GOT3 (cell line): Measurements from ENCODE around the gene ACO2.

Source experiments
- DNase-seq: peaks from one replicate; lab custom pipeline; 2025; ENCODE audit warnings: mixed read lengths; lab: John Stamatoyannopoulos, UW

The ACO2 gene

DNA sequence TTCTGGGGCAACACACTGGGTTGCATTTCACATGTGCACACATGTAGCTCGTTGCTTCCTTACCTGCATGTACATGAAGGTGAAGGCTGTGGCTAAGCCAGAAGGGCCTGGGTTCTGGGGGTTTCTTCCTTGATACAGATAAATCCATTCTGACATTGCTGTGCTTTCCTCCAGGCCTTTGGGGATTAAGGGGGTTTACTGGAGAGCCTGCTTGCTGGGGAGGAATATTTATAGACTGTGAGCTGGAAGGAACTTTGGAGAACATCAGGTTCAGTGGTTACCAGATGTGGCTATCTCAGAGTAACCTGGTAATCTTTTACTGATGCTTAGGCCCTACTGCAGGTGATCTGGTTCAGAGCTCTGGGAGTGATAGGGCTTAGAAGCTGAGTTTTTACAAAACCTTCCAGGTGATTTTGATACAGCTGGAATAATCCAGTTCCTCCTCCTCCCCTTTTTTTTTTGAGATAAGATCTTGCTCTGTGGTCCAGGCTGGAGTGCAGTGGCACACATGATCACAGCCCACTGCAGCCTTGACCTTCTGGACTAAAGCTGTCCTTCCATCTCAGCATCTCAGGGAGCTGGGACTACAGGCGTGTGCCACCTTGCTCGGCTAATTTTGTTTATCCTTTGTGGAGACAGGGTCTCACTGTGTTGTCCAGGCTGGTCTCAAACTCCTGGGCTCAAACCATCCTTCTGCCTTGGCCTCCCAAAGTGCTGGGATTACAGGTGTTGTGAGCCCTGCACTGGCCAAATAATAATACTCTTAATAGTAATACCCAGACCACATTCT, 19.9 kb downstream of the ACO2 start:
- DNase-seq = no peak

DNA sequence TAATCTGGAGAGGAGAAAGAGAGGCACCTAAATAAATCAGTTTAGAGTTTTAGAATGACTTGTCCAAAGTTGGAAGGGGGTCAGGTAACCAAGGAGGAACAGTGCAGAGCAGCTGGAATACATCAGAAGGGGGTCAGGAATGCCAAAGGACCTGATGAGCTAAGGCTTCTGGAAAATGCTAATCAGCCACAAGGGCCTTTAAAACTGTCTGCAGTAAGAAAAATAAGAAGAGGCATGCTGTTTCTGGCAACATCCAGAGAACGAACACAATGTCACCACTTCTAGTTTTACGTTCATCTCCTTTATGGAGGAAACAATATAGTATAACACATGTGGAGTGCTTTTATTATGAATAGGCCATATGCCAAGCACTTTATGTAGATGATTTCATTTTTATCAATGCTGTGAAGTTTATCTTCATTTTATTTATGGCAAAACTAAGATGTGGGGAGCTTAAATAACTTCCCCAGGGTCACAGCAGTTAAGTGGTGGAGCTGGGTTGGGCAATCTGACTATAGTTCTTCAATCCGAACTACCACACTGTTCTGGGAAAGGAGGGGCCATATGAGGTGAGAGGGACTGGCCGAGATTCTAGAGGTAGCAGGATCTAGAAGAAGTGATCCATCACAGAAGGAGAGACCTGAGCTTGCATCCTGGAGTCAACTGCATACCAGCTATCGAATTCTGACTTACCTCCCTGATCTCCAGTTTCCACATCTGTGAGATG, 22.6 kb downstream of the ACO2 start:
- no peak for DNase-seq

DNA sequence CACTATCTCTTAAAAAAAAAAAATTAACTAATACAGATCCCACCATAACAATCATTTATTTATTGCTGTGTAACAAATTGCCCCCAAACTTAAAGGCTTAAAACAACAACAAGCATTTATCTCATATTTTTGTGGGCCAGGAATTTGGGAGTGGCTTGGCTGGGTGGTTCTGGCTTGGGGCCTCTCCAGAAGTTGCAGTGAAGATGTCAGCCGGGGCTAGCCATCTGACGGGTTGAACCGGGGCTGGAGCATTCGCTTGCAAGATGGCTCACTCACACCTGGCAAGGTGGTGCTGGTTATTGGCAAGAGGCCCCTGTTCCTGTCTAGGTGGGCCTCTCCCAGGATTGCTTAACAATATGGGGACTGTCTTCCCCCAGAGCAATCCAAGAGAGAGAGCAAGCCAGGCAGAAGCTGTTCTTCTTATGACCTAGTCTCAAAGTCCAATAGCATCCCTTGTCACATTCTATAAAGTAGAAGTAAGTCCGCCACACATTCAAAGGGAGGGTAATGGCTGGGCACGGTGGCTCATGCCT, 29.5 kb downstream of the ACO2 start:
- no peak for DNase-seq

DNA sequence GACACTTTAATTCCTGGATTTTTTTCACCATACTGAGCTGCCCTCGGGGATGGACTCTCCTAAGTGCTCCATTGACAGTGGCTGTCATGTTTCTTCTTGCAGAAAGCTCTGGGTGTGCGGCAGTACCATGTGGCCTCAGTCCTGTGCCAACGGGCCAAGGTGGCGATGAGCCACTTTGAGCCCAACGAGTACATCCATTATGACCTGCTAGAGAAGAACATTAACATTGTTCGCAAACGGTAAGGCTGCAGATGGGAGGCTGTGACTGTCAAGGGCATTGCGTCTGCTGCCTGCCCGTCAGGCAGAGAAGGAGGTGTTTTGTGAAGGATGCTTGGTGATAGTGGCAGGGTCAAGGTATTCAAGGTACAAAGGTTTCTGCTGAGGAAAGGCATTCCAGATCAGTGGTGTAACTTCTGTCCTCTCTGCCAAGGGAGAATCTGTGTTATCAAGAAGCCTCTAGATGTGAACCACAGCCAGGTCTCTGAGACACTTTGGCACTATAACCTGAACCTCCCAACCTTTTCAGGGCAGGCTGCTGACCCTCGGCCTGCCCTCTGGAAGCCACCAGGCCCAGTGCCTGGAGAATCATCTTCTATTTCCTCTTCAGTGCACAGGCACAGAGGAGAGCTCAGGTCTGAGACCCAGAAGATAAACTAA, 30.8 kb downstream of the ACO2 start:
- no peak for DNase-seq

DNA sequence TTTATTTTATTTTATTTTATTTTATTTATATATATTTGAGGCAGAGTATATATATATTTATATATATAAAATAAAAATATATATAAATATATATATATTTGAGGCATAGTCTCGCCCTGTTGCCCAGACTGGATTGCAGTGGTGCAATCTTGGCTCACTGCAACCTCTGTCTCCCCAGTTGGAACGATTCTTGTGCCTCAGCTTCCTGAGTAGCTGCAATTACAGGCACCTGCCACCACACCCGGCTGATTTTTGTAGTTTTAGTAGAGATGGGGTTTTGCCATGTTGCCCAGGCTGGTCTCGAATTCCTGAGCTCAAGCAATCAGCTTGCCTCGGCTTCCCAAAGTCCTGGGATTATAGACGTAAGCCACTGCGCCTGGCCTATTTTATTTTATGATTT, 31.4 kb downstream of the ACO2 start:
- DNase-seq = no peak

DNA sequence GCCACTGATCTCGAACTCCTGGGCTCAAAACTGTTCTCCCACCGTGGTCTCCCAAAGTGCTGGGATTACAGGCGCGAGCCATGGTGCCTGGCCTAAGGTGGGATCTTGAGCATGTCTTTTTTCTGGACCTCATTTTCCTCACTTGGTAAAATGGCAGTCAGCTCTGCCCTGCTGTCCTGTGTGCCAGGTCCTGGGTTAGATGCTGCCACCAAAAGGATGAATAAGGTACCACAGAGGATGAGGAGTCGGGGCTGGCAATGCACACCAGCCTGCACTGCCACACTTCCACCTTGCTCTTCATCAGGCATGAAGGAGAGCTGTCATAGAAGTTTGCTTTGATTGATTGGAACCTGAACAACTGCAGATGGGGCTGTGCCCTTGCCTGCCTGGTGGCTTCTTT, 32.3 kb downstream of the ACO2 start:
- no peak for DNase-seq

DNA sequence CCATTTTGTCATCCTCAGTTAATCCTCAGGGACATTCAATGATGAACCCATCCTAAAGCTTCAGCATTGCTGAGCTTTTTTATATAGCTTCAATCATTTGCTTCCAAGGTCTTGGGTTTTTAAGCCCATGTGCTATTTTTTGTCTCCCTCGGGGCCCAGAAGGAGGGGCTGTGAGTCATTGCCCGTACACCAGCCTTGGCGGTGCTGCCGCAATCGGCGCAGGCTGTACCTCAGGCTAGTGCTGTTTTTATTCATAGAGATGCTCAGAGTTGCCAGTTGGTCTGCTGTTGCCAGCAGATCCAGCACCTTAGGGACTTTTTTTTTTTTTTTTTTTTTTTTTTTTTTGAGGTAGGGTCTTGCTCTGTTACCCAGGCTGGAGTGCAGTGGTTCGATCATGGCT, 35.5 kb downstream of the ACO2 start:
- no peak for DNase-seq

DNA sequence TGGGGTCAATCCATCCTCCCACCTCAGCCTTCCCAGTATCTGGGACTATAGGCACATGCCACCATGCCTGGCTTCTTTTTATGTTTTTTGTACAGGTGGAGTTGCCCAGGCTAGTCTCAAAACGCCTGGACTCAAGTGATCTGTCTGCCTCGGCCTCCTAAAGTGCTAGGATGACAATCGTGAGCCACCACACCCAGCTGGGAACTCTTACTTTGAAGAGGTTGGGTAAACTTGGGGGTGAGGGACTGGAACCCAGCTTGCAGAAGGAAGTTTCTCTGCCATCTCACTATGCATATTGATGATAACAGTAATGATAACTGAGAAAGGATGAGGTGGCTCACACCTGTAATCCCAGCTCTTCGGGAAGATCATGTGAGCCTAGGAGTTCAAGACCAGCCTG, 35.9 kb downstream of the ACO2 start:
- no peak for DNase-seq

DNA sequence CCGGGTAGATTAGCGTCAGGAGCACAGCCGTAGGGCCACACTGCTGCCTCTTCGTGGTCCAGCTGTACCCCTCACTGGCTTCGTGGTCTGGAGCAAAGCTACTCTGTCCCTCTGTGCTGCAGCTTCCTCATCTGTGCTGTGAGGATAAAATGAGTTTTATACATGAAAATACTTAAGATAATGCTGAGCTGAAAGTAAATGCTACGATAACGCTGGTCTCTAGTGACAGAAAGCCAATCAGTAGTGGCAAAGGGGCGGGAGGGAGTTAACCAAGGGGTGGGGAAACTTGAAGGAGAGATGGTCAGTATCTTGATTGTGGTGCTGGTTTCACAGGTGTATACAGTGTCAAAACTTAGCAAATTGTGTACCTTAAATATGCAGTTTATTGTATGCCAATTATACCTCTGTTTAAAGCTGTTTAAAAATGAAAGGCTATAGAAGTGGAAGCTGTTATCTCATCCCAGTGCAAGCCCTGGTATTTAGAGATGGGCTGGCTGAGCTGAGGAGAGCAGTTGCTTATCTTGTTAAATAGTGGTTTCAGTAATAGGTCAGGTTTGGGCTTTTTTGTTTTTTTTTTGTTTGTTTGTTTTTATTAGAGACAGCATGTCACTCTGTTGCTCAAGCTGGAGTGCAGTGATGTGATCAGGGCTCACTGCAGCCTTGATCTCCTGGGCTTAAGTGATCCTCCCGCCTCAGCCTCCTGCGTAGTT, 36.7 kb downstream of the ACO2 start:
- no peak for DNase-seq

DNA sequence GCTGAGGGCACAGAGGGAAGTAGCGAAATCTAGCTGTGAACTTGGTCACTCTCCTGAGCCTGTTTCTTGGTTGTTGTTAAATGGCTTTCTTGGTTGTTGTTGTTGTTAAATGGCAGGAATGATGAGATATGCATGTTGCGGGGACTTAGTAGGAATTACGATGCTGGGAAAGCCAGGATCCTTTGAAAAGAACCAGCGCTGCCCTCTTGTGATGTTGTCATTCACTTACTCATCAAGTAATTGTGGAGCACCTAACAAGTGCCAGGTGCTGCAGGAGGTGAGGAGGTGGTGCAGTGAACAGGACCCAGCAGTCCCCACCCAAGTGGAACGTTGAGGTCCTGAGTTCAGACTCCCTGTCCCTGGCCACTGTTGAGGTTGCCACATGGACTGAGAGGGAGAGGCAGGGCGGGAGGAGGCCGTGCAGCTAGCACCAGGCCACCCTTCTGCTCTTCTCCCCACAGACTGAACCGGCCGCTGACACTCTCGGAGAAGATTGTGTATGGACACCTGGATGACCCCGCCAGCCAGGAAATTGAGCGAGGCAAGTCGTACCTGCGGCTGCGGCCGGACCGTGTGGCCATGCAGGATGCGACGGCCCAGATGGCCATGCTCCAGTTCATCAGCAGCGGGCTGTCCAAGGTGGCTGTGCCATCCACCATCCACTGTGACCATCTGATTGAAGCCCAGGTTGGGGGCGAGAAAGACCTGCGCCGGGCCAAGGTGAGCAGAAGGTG, 38.6 kb downstream of the ACO2 start:
- DNase-seq = no peak

DNA sequence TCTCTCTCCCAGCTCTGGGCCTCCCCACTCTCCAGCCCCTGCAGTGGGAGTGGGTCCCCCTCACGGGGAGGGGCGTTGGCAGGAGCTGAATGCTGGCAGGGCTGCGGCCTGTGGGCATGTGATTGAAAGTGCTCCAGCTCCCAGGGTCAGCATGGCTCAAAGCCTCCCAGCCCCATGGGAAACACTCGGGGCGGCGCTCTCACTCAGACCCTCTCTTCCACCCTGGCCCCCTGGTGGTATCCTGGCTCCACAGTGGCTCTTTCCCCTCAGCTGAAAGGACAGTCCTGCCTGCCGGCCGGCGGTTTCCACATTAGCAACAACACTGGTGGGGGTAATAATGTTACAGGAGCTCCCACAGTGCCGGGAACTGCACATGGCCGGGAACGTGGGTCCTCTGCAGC, 39.9 kb downstream of the ACO2 start:
- DNase-seq = no peak

DNA sequence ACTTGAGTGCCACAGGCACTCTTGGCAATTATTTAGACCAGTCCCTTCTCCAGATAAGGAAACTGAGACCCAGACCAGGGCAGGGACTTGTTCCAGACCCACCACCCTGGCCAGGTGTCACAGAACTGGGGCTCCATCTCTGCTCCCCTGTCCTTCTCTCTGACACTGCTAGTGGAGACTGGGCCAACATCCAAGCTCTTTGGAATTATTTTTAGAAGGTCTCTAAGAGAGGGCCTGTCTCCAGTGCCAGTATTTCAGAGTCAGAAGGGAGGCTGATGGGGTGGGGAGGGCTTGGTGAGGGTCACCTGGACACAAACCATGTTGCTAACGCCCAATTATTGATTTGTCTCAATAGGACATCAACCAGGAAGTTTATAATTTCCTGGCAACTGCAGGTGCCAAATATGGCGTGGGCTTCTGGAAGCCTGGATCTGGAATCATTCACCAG, 42.6 kb downstream of the ACO2 start:
- DNase-seq = no peak

DNA sequence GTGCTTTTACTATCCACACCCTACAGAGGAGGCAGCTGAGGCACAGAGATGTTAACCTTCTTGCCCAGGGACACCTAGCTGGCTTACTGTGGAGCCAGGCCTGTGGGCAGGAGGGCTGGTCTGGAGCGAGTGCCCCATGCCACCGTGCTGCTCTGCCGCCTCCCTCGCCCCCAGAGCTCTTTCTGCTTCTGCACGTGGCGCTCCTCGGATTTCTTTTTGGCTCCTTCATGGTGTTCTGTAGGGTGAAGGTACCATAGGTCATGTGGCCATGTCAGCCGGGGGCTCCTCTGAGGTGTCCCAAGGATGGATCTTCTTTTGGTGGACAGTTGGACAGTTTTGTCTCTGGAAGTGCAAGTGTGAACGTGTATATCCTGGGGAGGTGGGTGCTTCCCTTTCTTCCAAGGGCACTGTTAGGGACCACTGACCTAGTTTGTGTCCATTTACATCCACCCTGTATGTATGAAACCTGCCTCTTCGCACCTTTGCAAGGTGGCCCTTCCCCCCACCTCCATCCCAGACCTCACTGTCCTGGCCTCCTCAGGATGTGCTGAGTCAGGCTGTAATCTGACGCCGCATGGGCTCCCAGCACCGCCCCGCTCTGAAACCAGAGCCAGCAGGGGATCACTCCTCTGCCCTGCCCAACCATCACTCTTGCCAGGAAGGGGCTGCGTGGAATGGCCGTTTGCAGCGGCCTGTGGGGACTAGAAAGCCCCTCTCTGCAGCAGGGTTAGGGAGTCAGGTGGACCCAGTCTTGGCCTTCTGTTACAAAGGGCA, 43.7 kb downstream of the ACO2 start:
- DNase-seq = no peak

DNA sequence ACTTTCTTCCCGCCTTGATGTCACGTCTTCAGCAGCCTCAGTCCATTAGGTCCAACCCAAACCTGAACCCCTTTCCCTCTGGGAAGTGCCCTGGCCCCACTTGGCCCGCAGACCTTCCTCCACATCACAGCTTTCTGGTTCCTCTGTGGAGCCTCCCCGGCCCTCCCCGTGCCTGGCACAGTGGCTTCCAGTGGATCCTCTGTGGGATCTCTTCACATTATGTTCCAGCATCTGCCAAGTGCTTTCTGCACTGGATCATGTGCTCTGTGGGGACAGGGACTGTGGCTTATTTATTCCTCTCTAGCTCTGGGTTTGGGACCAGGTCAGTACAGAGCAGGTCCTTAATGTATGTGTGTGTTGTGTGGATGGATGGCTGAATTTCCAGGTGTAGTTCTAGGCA, 44.5 kb downstream of the ACO2 start:
- DNase-seq = no peak

DNA sequence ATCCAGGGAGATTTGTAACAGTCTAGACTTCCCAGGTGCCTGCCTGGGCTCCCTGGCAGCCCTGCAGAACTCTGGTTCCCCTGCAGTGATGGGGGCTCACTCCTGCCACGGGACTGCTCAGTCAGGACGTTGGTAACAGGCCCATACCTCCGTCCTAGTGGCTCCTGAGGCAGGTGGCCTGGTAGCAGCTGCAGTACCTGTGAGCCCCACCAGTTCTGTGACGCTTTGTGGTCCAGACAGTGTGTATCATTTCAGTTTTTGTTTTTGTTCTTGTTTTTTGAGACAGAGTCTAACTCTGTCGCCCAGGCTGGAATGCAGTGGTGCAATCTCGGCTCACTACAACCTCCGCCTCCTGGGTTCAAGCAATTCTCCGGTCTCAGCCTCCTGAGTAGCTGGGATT, 47.5 kb downstream of the ACO2 start:
- DNase-seq = no peak

DNA sequence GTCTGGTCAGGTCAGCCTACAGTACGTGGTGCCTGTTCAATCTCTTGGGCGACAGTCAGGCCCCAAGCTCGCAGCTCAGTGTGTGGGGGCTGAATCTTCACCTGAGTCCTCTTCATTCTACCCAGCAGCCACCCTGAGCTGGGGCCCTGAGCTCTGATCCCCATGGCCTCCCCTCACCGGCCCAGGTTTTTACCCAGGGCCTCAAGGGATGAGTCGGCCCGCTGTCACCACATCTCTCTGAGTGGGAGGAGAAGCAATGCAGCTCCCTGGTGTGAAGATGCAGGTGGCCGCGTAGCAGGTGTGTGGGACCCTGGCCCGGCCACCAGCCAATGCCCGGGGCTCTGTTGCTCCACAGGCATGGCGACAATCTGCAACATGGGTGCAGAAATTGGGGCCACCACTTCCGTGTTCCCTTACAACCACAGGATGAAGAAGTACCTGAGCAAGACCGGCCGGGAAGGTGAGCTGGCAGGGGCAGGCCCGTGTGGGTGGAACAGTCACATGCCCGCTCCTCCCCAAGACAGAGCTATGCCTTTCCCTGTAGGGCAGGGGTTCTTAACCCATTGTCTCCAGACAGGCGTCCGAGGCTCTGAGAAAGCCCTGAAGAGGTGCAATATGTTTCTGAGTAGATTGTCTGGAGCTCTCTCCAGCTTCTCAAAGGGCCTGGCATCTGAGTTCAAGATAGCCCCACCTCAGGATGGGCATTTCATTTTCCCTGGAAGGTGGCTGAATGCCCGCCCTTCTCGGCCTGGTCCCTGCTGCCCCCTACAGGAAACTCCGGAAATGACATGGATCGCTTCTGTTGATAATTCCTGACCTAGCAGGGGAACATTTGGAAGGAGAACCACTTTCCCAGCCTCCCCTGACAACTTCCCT, 48.5 kb downstream of the ACO2 start:
- DNase-seq = no peak

DNA sequence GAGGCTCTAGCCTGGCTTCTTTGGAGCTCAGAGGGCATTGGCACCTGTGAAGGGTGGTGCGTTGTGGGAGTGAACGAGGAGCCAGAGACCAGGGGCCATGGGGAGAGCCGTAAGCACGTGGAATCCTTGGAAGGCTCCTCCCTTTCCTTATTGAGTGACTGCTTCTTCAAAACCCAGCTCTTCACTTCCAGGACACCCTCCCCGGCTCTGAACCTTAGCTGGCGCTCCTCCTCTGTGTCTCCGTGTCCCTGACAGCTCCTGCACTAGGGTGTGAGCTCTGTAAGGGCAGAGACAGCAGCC, 49.1 kb downstream of the ACO2 start:
- DNase-seq = no peak

DNA sequence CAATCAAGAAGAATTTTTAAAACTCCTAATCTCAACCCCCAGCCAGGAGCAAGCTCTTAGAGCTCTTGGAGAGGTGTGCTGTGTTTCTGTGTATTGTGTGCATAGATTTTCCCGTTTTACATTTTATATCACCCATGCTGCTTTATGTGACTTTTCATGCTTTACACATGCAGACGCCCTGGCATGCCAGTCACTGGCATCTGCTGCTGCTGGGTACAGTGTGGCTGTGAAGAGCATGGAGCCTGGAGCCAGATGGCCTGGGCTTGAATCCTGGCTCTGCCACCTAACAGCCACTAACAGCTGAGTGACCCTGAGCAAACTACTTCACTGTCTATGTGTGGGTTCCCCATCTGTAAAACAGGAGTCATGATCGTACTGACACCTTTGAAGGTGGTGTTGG, 52.2 kb downstream of the ACO2 start:
- no peak for DNase-seq

DNA sequence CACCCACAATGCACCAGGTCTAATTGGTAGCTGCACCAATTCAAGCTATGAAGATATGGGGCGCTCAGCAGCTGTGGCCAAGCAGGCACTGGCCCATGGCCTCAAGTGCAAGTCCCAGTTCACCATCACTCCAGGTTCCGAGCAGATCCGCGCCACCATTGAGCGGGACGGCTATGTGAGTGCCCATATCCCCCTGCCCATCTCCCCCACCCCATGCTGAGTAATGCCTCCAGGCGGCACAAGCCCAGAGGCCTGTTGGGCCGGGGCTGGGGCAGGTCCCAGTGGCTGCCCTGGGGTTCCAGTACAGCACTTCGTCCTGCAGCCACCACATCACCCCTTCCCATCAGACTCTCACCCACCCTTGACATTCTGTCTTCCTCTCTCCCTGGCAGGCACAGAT, 53.9 kb downstream of the ACO2 start:
- DNase-seq = no peak
